Activated B cell treated with CpG ODN at 0.5 μM for 24 hours (primary cell): ENCODE measurements around the gene ZNF727. TPM values are rescaled to one million over a fixed set of nuclear protein-coding genes. Genes with fewer than 3 reads are reported as not detected.
"Not testable (repeated sequence)": the region's sequence is repeated elsewhere in the genome, so short reads cannot be mapped to it uniquely, and the experiment has no call there.

Source experiments
- ATAC-seq: fragments of 200-7000 bp; cut with Tn5 transposase; one replicate; pipeline ENCODE4 v1.10.0; 2021; ENCODE audit warnings: low read depth, mild to moderate bottlenecking, moderate library complexity
- CTCF ChIA-PET: fragments of 350-600 bp; sonication (Branson Sonifier 250); formaldehyde crosslinking; loops from one replicate; lab custom pipeline; 2021; ENCODE audit warnings: antibody characterized with exemption; lab: Charles Lee
- POLR2A ChIA-PET: fragments of 350-600 bp; sonication (Branson Sonifier 250); formaldehyde crosslinking; loops from one replicate; lab custom pipeline; 2021; ENCODE audit warnings: antibody characterized with exemption; lab: Charles Lee
- DNase-seq: peaks from one replicate; pipeline ENCODE4 v3.0.0; 2022
- H3K27ac Mint-ChIP-seq: one replicate; pipeline ENCODE4 v1.8.0; 2020; ENCODE audit warnings: mixed read lengths
- H3K27me3 Mint-ChIP-seq: one replicate; pipeline ENCODE4 v1.8.0; 2021; ENCODE audit warnings: mixed read lengths
- H3K36me3 Mint-ChIP-seq: one replicate; pipeline ENCODE4 v1.8.0; 2021; ENCODE audit warnings: low read depth, mixed read lengths
- H3K4me1 Mint-ChIP-seq: one replicate; pipeline ENCODE4 v1.8.0; 2021; ENCODE audit warnings: mixed read lengths
- H3K4me3 Mint-ChIP-seq: one replicate; pipeline ENCODE4 v1.8.0; 2020; ENCODE audit warnings: mild to moderate bottlenecking, mixed read lengths
- H3K9me3 Mint-ChIP-seq: one replicate; pipeline ENCODE4 v1.8.0; 2020; ENCODE audit warnings: mixed read lengths
- intact Hi-C: fragments of 100-400 bp; cut with micrococcal nuclease; formaldehyde crosslinking; loops from one replicate; pipeline ENCODE4 v1.15.1; 2024
- total RNA-seq: library from RNA; stranded (reverse); gene quantifications from 2 replicates; pipeline ENCODE4 v1.2.3, GENCODE V29; 2022
- TF ChIP-seq, protein P1 (sequence below): fragments of 200-600 bp; IDR thresholded peaks from one replicate; pipeline ENCODE4 v1.8.0; 2022; ENCODE audit warnings: antibody characterized with exemption, mild to moderate bottlenecking

ZNF727 gene
- total RNA-seq: 0.53 and 0.95 TPM in 2 replicates

DNA sequence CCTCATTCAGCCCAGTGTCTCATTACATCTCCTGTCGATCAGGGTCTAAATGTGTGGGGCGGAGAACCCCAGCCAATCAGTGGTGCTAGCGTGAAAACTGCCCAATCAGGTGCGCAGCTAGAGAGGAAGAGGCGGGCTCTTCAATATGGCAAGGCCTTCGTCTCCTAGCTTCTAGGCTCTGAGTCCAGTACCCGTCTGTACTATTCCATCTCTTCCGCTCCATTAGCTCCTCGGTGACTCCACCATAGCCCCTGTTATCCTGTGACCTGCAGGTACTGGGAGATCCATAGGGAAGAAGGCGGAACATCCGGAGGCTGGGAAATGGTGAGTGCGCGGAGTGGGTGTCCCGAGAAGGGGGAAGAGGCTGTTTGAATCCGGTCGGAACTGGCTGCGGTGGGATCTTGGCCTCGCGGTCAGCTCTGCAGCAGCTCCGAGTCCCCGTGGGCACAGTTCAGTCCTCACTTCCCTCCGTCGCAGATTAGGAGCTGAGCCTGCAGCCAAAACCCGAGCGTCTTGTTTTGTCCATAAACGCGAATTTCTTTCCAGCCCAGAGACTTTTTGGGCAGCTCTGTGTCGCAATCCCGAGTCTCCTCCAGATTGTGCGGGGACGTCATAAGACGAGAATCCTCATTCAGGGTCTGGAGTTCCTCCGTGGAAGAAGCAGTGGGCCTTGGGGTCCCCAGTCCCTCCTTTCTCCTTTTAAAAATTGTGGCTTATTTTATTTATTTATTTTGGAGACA is at the start of gene ZNF727:
Gene ZNF727, plus strand, starts transcription at position 134 of the 740 bp plus-strand sequence. Its CDS starts 188 bp downstream, at position 322.
- intact Hi-C loops: no loop called here
- H3K4me1 Mint-ChIP-seq: no peaks in the 10 kb centered on the region
- peak within 1 kb of the TSS; percentile 15 for H3K27ac Mint-ChIP-seq
- H3K9me3 Mint-ChIP-seq: peaks cover 17% of the 10 kb centered on the region
- ATAC-seq (no peak), DNase-seq (no peak)
- no peaks in the 10 kb centered on the region for H3K27me3 Mint-ChIP-seq
- peak within 1 kb of the TSS; percentile 64 for H3K4me3 Mint-ChIP-seq
- CTCF ChIA-PET: no interaction called here
- H3K36me3 Mint-ChIP-seq: no peaks in the 10 kb centered on the region
- POLR2A ChIA-PET: no interaction called here
- TF ChIP-seq, protein P1, sequence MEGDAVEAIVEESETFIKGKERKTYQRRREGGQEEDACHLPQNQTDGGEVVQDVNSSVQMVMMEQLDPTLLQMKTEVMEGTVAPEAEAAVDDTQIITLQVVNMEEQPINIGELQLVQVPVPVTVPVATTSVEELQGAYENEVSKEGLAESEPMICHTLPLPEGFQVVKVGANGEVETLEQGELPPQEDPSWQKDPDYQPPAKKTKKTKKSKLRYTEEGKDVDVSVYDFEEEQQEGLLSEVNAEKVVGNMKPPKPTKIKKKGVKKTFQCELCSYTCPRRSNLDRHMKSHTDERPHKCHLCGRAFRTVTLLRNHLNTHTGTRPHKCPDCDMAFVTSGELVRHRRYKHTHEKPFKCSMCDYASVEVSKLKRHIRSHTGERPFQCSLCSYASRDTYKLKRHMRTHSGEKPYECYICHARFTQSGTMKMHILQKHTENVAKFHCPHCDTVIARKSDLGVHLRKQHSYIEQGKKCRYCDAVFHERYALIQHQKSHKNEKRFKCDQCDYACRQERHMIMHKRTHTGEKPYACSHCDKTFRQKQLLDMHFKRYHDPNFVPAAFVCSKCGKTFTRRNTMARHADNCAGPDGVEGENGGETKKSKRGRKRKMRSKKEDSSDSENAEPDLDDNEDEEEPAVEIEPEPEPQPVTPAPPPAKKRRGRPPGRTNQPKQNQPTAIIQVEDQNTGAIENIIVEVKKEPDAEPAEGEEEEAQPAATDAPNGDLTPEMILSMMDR: no peak

DNA sequence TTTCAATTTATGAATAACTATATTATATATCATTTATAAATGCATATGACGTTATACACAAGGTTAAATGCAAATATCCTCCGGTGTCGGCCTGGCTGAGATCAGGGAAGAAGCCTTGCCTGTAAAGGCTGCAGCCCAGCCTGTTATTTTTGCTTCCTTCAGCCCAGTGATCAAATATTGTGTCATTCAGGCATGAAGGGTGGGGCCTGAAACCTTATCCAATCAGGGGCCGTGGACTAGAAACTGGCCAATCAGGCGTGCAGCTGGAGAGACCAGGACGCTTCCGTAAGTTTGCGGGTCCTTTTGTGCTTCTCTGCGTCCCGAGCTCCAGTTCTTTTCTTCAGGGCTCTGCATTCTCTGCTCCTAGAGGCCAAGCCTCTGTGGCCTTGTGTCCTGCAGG is 46.7 kb upstream of the ZNF727 start, which contains the start of gene ZNF722:
Gene ZNF722, plus strand, starts transcription at position 301 of the 400 bp plus-strand sequence. CDS start 113 bp downstream, outside the sequence.
- no peak within 1 kb of the TSS for H3K4me3 Mint-ChIP-seq
- ATAC-seq: no peak
- POLR2A ChIA-PET: no interaction called here
- H3K36me3 Mint-ChIP-seq: no peaks in the 10 kb centered on the region
- H3K9me3 Mint-ChIP-seq: peaks cover 12% of the 10 kb centered on the region
- no peak within 1 kb of the TSS for H3K27ac Mint-ChIP-seq
- intact Hi-C loops: no loop called here
- no peaks in the 10 kb centered on the region for H3K4me1 Mint-ChIP-seq
- no peak for DNase-seq
- no peaks in the 10 kb centered on the region for H3K27me3 Mint-ChIP-seq
- TF ChIP-seq, protein P1: no peak
- CTCF ChIA-PET: no interaction called here

- H3K4me3 Mint-ChIP-seq, CTCF ChIA-PET, POLR2A ChIA-PET, intact Hi-C loops, DNase-seq, H3K27me3 Mint-ChIP-seq, ATAC-seq, H3K36me3 Mint-ChIP-seq, H3K4me1 Mint-ChIP-seq, H3K27ac Mint-ChIP-seq: not testable (repeated sequence)
- H3K9me3 Mint-ChIP-seq: peaks cover 37% of the 10 kb centered on the region
Measured at GRCh38 chr7:64015496-64015895, 29.7 kb upstream of the ZNF727 start.

GRCh38 chr7:64035388-64035787 is 9.8 kb upstream of the ZNF727 start:
- TF ChIP-seq, protein P1: no peak
- Mint-ChIP-seq H3K9me3 (peaks cover 37% of the 10 kb centered on the region), H3K4me3 (no peak overlapping the region), H3K27ac (no peak overlapping the region), H3K4me1 (no peaks in the 10 kb centered on the region), H3K27me3 (no peaks in the 10 kb centered on the region), H3K36me3 (no peaks in the 10 kb centered on the region)
- ChIA-PET POLR2A (no interaction called here), CTCF (no interaction called here)
- ATAC-seq (no peak), DNase-seq (no peak)
- intact Hi-C loops: no loop called here

DNA sequence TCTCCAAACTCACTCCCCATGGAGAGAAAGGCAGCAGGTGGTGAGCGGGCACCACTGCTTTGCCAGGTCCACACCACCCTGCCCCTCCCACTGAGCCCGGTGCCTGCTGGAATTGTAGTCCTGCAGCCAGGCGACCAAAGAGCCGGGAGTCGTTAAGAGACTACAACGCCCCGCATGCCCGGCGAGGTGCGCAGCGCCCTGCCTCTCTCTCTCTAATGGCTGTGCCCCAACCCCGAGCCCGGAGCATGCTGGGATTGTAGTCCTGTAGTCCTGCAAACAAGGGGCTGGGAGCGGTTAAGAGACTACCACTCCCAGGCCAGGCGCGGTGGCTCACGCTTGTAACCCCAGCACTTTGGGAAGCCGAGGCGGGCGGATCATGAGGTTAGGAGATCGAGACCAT is 8.1 kb upstream of the ZNF727 start:
- TF ChIP-seq, protein P1: no peak
- ATAC-seq: no peak
- H3K9me3 Mint-ChIP-seq: peaks cover 34% of the 10 kb centered on the region
- ChIA-PET CTCF (no interaction called here), POLR2A (no interaction called here)
- H3K27ac Mint-ChIP-seq: no peak overlapping the region
- no peaks in the 10 kb centered on the region for H3K36me3 Mint-ChIP-seq
- no peaks in the 10 kb centered on the region for H3K27me3 Mint-ChIP-seq
- no peaks in the 10 kb centered on the region for H3K4me1 Mint-ChIP-seq
- H3K4me3 Mint-ChIP-seq: no peak overlapping the region
- DNase-seq: no peak
- intact Hi-C loops: no loop called here
